OCI-LY7 (cell line): ENCODE measurements around the gene TFAP2A. TPM values are rescaled to one million over a fixed set of nuclear protein-coding genes. Genes with fewer than 3 reads are reported as not detected.

Experiments
- BruUV-seq: library from RNA; stranded (reverse); fragments of 400-500 nt; replicated peaks from 2 replicates; lab custom pipeline; 2021; lab: Mats Ljungman, UMichigan
- CTCF ChIA-PET: fragments of 300-600 bp; sonication (Branson Sonifier 250); formaldehyde crosslinking; loops from one replicate; lab custom pipeline; 2022; ENCODE audit warnings: antibody characterized with exemption; ENCODE audit not compliant: unreplicated experiment; lab: Charles Lee
- POLR2A ChIA-PET: fragments of 300-600 bp; sonication (Branson Sonifier 250); formaldehyde crosslinking; loops from one replicate; lab custom pipeline; 2022; ENCODE audit warnings: antibody characterized with exemption; lab: Charles Lee
- DNase-seq: peaks from one replicate; pipeline ENCODE4 v3.0.0-alpha.2; 2015; ENCODE audit warnings: low spot score
- H2AFZ ChIP-seq: fragments of 200-600 bp; sonication (generic), shearing (Covaris generic); 2 replicates; pipeline ENCODE4 v1.6.1; 2014; ENCODE audit warnings: mild to moderate bottlenecking, antibody characterized with exemption, low read length, moderate library complexity
- H3K27ac ChIP-seq: fragments of 200-600 bp; sonication (generic); 2 replicates; pipeline ENCODE4 v1.5.1; 2014; ENCODE audit warnings: mixed run types, low read depth, mild to moderate bottlenecking, moderate library complexity, low read length, inconsistent platforms; ENCODE audit not compliant: poor library complexity, severe bottlenecking
- H3K36me3 ChIP-seq: fragments of 200-600 bp; sonication (generic); 2 replicates; pipeline ENCODE4 v1.6.1; 2014; ENCODE audit warnings: mild to moderate bottlenecking, antibody characterized with exemption, low read length, moderate library complexity, mixed read lengths; ENCODE audit not compliant: insufficient read depth
- H3K4me1 ChIP-seq: fragments of 200-600 bp; sonication (generic); 2 replicates; pipeline ENCODE4 v1.5.1; 2014; ENCODE audit warnings: mild to moderate bottlenecking, low read length; ENCODE audit not compliant: insufficient read depth, poor library complexity, severe bottlenecking
- H3K4me2 ChIP-seq: fragments of 200-600 bp; sonication (generic); 2 replicates; pipeline ENCODE4 v1.6.1; 2014; ENCODE audit warnings: mild to moderate bottlenecking, low read length
- H3K4me3 ChIP-seq: fragments of 200-600 bp; sonication (generic); 2 replicates; pipeline ENCODE4 v1.5.1; 2014; ENCODE audit warnings: mild to moderate bottlenecking, low read depth, low read length; ENCODE audit not compliant: poor library complexity, severe bottlenecking
- H3K79me2 ChIP-seq: fragments of 200-600 bp; sonication (generic); 2 replicates; pipeline ENCODE4 v1.6.1; 2016; ENCODE audit warnings: low read depth, mild to moderate bottlenecking, low read length, moderate library complexity, mixed read lengths; ENCODE audit not compliant: insufficient read depth
- H3K9me2 ChIP-seq: fragments of 200-600 bp; sonication (generic); 2 replicates; pipeline ENCODE4 v1.6.1; 2016; ENCODE audit warnings: mild to moderate bottlenecking, low read length, mixed read lengths; ENCODE audit not compliant: insufficient read depth
- H3K9me3 ChIP-seq: fragments of 200-600 bp; sonication (generic); 2 replicates; pipeline ENCODE4 v1.6.1; 2014; ENCODE audit warnings: mild to moderate bottlenecking, mixed run types, low read length, mixed read lengths
- H4K20me1 ChIP-seq: fragments of 200-600 bp; sonication (generic); 2 replicates; pipeline ENCODE4 v1.6.1; 2014; ENCODE audit warnings: mild to moderate bottlenecking, antibody characterized with exemption, low read length, moderate library complexity, mixed read lengths; ENCODE audit not compliant: insufficient read depth
- CTCF ChIP-seq: fragments of 200-600 bp; sonication (generic); conservative IDR thresholded peaks from 2 replicates; pipeline ENCODE4 v1.5.1; 2014; ENCODE audit warnings: mild to moderate bottlenecking, antibody characterized with exemption, low read length, moderate library complexity, mixed read lengths
- EZH2phosphoT487 ChIP-seq: fragments of 200-600 bp; sonication (generic); IDR thresholded peaks from 2 replicates; pipeline ENCODE4 v1.6.1; 2018; ENCODE audit warnings: low read depth, borderline replicate concordance, mild to moderate bottlenecking, mixed run types, antibody characterized with exemption, low read length, moderate library complexity, mixed read lengths
- intact Hi-C: fragments of 100-400 bp; cut with micrococcal nuclease; formaldehyde crosslinking; loops from one replicate; pipeline ENCODE4 v1.10.0; 2022; ENCODE audit not compliant: unreplicated experiment
- total RNA-seq, 2 experiments: library from RNA; depleted of rRNA in 1 of 2; stranded (reverse); fragments of >200 nt in 1 of 2; shearing (Covaris generic) in 1 of 2; gene quantifications; 2 replicates each; pipeline ENCODE4 v1.2.3, GENCODE V29; 2014 to 2022

Gene TFAP2A
- total RNA-seq, 2 experiments from 2014 or later: 2.0 to 3.3 TPM

GRCh38 chr6:10385524-10386132 is 29.2 kb downstream of the TFAP2A start:
- Histone ChIP-seq H3K4me2 (no peak overlapping the region), H3K27ac (no peak overlapping the region), H3K4me3 (no peak overlapping the region), H2AFZ (no peak overlapping the region), H3K36me3 (no peaks in the 10 kb centered on the region), H3K4me1 (no peaks in the 10 kb centered on the region), H4K20me1 (no peaks in the 10 kb centered on the region), H3K9me3 (no peaks in the 10 kb centered on the region), H3K9me2 (no peaks in the 10 kb centered on the region), H3K79me2 (no peaks in the 10 kb centered on the region)
- DNase-seq: no peak
- intact Hi-C loops: no loop called here
- TF ChIP-seq CTCF: no peak
- no peak for TF ChIP-seq EZH2phosphoT487
- ChIA-PET POLR2A (no interaction called here), CTCF (no interaction called here)
- BruUV-seq: no TSS peak

GRCh38 chr6:10384610-10385523 is 30.0 kb downstream of the TFAP2A start:
- no peak for DNase-seq
- TF ChIP-seq CTCF: no peak
- CTCF ChIA-PET: no interaction called here
- intact Hi-C loops: no loop called here
- Histone ChIP-seq H2AFZ (no peak overlapping the region), H3K9me3 (no peaks in the 10 kb centered on the region), H3K9me2 (no peaks in the 10 kb centered on the region), H3K4me1 (no peaks in the 10 kb centered on the region), H4K20me1 (no peaks in the 10 kb centered on the region), H3K4me2 (no peak overlapping the region), H3K36me3 (no peaks in the 10 kb centered on the region), H3K79me2 (no peaks in the 10 kb centered on the region), H3K27ac (no peak overlapping the region), H3K4me3 (no peak overlapping the region)
- BruUV-seq: no TSS peak
- POLR2A ChIA-PET: interaction anchor here (0.6 to 0.7 kb wide), 2 partner anchors 82 to 621 kb away, joined by 3 to 6 read pairs; no protein-coding TSS in a partner anchor
